ENCODE measurements around the gene KCNE4. TPM values are rescaled to one million over a fixed set of nuclear protein-coding genes. Genes with fewer than 3 reads are reported as not detected.

The KCNE4 gene
- polyA plus RNA-seq, 4 donors = 0.54 to 2.5 (median 1.5) TPM; not detected in 1

DNA sequence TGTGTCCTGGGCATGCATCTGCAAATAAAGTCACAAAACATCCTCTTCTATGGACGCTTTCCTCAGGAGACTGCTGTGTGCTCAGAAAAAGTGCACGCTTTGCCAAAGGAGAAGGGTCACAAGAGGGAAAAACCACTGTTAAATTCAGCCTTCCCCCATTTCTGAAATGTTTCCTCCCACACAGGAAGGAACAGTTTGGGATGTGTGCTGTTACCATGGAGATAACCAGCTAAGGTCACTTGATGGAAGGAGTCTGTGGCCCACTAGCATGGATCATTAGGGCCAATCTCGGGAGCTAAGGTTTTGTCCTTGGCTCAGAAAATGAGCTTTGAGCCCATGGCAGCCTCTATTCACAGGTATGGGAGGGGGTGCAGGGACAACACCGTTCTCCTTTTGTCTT lies 5.6 kb downstream of the KCNE4 start:
- no peaks in the 10 kb centered on the region for H3K9me3 ChIP-seq (ENCODE audit: control insufficient read depth in 2 of 2, insufficient read depth in 1 of 2, low read depth in 1 of 2, low read length in 1 of 2)
- no peaks in the 10 kb centered on the region for H3K36me3 ChIP-seq (ENCODE audit: control insufficient read depth in 3 of 3, insufficient read depth in 2 of 3, low read depth in 1 of 3, low read length in 3 of 3)
- peaks cover 0 to 4% (median 0%) of the 10 kb centered on the region in 3 donors for H3K27me3 ChIP-seq (ENCODE audit: control insufficient read depth in 3 of 3, insufficient read depth in 3 of 3, low read length in 3 of 3)
- no peak for DNase-seq
- WGBS, 3 donors = 63 to 78% (median 78%) methylated on average over 4 of the region's 4 CpGs
- peaks cover 0 to 8% (median 2%) of the 10 kb centered on the region in 3 donors for H3K4me1 ChIP-seq (ENCODE audit: control insufficient read depth in 3 of 3, insufficient read depth in 2 of 3, low read depth in 1 of 3, low read length in 2 of 3)
- no peak for FAIRE-seq
- no peak overlapping the region for H3K4me3 ChIP-seq (ENCODE audit: low read depth in 1 of 3, low read length in 3 of 3)
- peak overlapping the region in 1 of 3 donors; percentile 35 for H3K27ac ChIP-seq (ENCODE audit: low read depth in 1 of 3, low read length in 2 of 3)

DNA sequence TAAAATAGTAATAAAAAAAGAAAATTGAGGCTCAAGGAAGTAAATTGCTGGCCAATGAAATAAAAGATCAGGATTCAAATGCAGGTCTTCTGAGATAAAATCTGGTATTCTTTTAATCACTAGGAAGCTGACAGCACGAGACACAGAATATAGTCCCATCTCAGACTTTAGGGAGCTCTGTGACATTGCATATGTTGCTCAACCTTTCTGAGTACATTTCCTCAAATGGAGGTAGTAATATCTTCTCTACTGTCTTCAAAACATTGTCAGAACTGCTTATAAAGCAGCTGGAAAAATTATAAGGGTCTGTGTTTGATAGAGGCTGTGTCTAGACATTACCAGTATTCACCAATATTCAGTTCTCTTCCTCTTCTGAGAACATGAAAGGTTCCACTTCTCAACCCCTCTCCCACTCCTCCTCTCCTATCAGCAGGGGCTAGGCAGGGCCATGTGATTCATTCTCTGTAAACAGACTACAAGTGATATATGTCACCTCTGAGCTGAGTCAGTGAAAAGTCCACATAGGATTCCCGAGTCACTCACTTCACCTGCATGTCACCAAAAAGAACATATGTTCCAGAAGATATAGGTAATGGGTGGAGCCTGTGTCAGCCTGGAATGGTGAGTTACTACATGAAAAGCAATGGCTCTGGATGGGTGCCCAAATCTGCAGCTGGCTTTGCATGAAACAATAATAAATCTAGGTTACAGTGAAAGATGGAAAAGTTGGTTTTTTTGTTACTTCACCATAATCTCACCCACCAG lies 7.1 kb downstream of the KCNE4 start:
- H3K4me3 ChIP-seq (ENCODE audit: low read depth in 1 of 3, low read length in 3 of 3) = no peak overlapping the region
- H3K9me3 ChIP-seq (ENCODE audit: control insufficient read depth in 2 of 2, insufficient read depth in 1 of 2, low read depth in 1 of 2, low read length in 1 of 2) = no peaks in the 10 kb centered on the region
- no peak for FAIRE-seq
- no peaks in the 10 kb centered on the region for H3K27me3 ChIP-seq (ENCODE audit: control insufficient read depth in 3 of 3, insufficient read depth in 3 of 3, low read length in 3 of 3)
- WGBS, 3 donors = 33 to 54% (median 42%) methylated on average over 2 of the region's 2 CpGs
- no peaks in the 10 kb centered on the region for H3K36me3 ChIP-seq (ENCODE audit: control insufficient read depth in 3 of 3, insufficient read depth in 2 of 3, low read depth in 1 of 3, low read length in 3 of 3)
- peaks cover 0 to 8% (median 0%) of the 10 kb centered on the region in 3 donors for H3K4me1 ChIP-seq (ENCODE audit: control insufficient read depth in 3 of 3, insufficient read depth in 2 of 3, low read depth in 1 of 3, low read length in 2 of 3)
- DNase-seq = peak in 1 of 2 donors; percentile 25
- H3K27ac ChIP-seq (ENCODE audit: low read depth in 1 of 3, low read length in 2 of 3) = no peak overlapping the region

DNA sequence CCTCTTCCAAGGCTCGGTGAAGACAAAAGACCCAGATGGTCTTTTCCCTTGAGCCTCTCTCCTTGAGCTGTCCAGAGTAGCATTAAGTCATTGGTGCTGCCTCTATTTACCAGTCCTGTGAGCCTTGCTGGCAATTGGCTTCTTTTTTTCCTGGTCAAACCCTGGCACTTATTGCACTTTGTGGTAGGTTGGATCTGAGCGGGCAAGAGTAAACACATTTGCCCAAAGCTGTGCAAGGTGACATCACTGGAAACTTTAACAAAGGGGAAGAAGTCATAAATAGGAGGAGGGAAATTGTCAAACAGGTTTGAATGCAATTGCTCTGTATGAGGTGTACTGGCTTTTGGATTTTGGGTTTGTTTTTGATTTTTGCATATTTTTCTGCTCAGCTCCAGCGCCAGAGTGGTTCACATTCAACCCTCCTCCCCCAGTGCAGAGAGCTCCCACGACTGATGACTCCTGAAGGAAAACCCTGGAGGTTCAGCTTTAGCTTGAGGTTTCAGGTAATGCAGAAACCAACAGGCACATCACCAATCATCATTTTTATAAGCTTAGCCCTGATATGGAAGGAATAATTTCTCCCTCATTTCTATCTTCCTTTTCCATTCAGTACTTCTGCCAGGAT lies 8.3 kb downstream of the KCNE4 start:
- Histone ChIP-seq H3K27ac (ENCODE audit: low read depth in 1 of 3, low read length in 2 of 3) (no peak overlapping the region), H3K4me1 (ENCODE audit: control insufficient read depth in 3 of 3, insufficient read depth in 2 of 3, low read depth in 1 of 3, low read length in 2 of 3) (peaks cover 0 to 8% (median 0%) of the 10 kb centered on the region in 3 donors), H3K9me3 (ENCODE audit: control insufficient read depth in 2 of 2, insufficient read depth in 1 of 2, low read depth in 1 of 2, low read length in 1 of 2) (no peaks in the 10 kb centered on the region), H3K27me3 (ENCODE audit: control insufficient read depth in 3 of 3, insufficient read depth in 3 of 3, low read length in 3 of 3) (no peaks in the 10 kb centered on the region), H3K4me3 (ENCODE audit: low read depth in 1 of 3, low read length in 3 of 3) (no peak overlapping the region), H3K36me3 (ENCODE audit: control insufficient read depth in 3 of 3, insufficient read depth in 2 of 3, low read depth in 1 of 3, low read length in 3 of 3) (no peaks in the 10 kb centered on the region)
- no peak for DNase-seq
- WGBS, 3 donors = 82 to 86% (median 83%) methylated on average over 4 of the region's 4 CpGs
- FAIRE-seq = no peak

GRCh38 chr2:223062396-223062795 lies 10.4 kb downstream of the KCNE4 start:
- H3K27me3 ChIP-seq (ENCODE audit: control insufficient read depth in 3 of 3, insufficient read depth in 3 of 3, low read length in 3 of 3) = no peaks in the 10 kb centered on the region
- no peak overlapping the region for H3K27ac ChIP-seq (ENCODE audit: low read depth in 1 of 3, low read length in 2 of 3)
- WGBS, 3 donors = 68 to 79% (median 72%) methylated on average over 2 of the region's 2 CpGs
- no peaks in the 10 kb centered on the region for H3K4me1 ChIP-seq (ENCODE audit: control insufficient read depth in 3 of 3, insufficient read depth in 2 of 3, low read depth in 1 of 3, low read length in 2 of 3)
- FAIRE-seq = no peak
- no peak for DNase-seq
- H3K36me3 ChIP-seq (ENCODE audit: control insufficient read depth in 3 of 3, insufficient read depth in 2 of 3, low read depth in 1 of 3, low read length in 3 of 3) = no peaks in the 10 kb centered on the region
- no peaks in the 10 kb centered on the region for H3K9me3 ChIP-seq (ENCODE audit: control insufficient read depth in 2 of 2, insufficient read depth in 1 of 2, low read depth in 1 of 2, low read length in 1 of 2)
- no peak overlapping the region for H3K4me3 ChIP-seq (ENCODE audit: low read depth in 1 of 3, low read length in 3 of 3)

GRCh38 chr2:223065107-223065506 lies 13.1 kb downstream of the KCNE4 start:
- WGBS, 3 donors = 82 to 87% (median 83%) methylated on average over 5 of the region's 5 CpGs
- FAIRE-seq (no peak), DNase-seq (no peak)
- Histone ChIP-seq H3K27me3 (ENCODE audit: control insufficient read depth in 3 of 3, insufficient read depth in 3 of 3, low read length in 3 of 3) (no peaks in the 10 kb centered on the region), H3K4me3 (ENCODE audit: low read depth in 1 of 3, low read length in 3 of 3) (no peak overlapping the region), H3K27ac (ENCODE audit: low read depth in 1 of 3, low read length in 2 of 3) (no peak overlapping the region), H3K36me3 (ENCODE audit: control insufficient read depth in 3 of 3, insufficient read depth in 2 of 3, low read depth in 1 of 3, low read length in 3 of 3) (no peaks in the 10 kb centered on the region), H3K9me3 (ENCODE audit: control insufficient read depth in 2 of 2, insufficient read depth in 1 of 2, low read depth in 1 of 2, low read length in 1 of 2) (no peaks in the 10 kb centered on the region), H3K4me1 (ENCODE audit: control insufficient read depth in 3 of 3, insufficient read depth in 2 of 3, low read depth in 1 of 3, low read length in 2 of 3) (no peaks in the 10 kb centered on the region)

GRCh38 chr2:223066721-223067120 lies 14.7 kb downstream of the KCNE4 start:
- H3K36me3 ChIP-seq (ENCODE audit: control insufficient read depth in 3 of 3, insufficient read depth in 2 of 3, low read depth in 1 of 3, low read length in 3 of 3) = no peaks in the 10 kb centered on the region
- H3K27me3 ChIP-seq (ENCODE audit: control insufficient read depth in 3 of 3, insufficient read depth in 3 of 3, low read length in 3 of 3) = no peaks in the 10 kb centered on the region
- WGBS, 3 donors = 86 to 89% (median 88%) methylated on average over 5 of the region's 5 CpGs
- H3K27ac ChIP-seq (ENCODE audit: low read depth in 1 of 3, low read length in 2 of 3) = no peak overlapping the region
- no peak overlapping the region for H3K4me3 ChIP-seq (ENCODE audit: low read depth in 1 of 3, low read length in 3 of 3)
- DNase-seq (no peak), FAIRE-seq (no peak)
- H3K4me1 ChIP-seq (ENCODE audit: control insufficient read depth in 3 of 3, insufficient read depth in 2 of 3, low read depth in 1 of 3, low read length in 2 of 3) = no peaks in the 10 kb centered on the region
- H3K9me3 ChIP-seq (ENCODE audit: control insufficient read depth in 2 of 2, insufficient read depth in 1 of 2, low read depth in 1 of 2, low read length in 1 of 2) = no peaks in the 10 kb centered on the region

DNA sequence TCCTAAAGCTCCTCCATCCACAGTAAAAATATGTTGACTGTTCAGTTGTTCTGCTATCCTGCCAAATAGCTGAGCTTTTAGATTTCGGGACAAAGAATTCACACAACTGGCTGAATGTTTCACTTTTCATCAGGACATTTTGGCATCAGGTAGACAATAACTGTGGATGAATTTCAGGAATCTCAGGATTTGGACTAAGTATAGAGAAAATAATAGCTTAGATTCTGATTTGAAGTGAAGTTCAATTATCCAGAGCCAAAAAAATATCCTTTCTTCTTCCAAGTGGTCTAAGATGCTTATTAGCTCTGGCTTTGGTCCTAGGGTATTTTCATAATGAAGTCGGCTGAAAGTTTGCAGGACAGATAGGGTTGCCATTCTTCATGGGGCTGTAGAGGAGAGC lies 16.1 kb downstream of the KCNE4 start:
- H3K4me1 ChIP-seq (ENCODE audit: control insufficient read depth in 3 of 3, insufficient read depth in 2 of 3, low read depth in 1 of 3, low read length in 2 of 3) = no peaks in the 10 kb centered on the region
- DNase-seq (no peak), FAIRE-seq (no peak)
- no peak overlapping the region for H3K27ac ChIP-seq (ENCODE audit: low read depth in 1 of 3, low read length in 2 of 3)
- no peaks in the 10 kb centered on the region for H3K36me3 ChIP-seq (ENCODE audit: control insufficient read depth in 3 of 3, insufficient read depth in 2 of 3, low read depth in 1 of 3, low read length in 3 of 3)
- no peaks in the 10 kb centered on the region for H3K9me3 ChIP-seq (ENCODE audit: control insufficient read depth in 2 of 2, insufficient read depth in 1 of 2, low read depth in 1 of 2, low read length in 1 of 2)
- 72 to 86% (median 73%) methylated on average over 2 of the region's 2 CpGs for WGBS, 3 donors
- no peak overlapping the region for H3K4me3 ChIP-seq (ENCODE audit: low read depth in 1 of 3, low read length in 3 of 3)
- no peaks in the 10 kb centered on the region for H3K27me3 ChIP-seq (ENCODE audit: control insufficient read depth in 3 of 3, insufficient read depth in 3 of 3, low read length in 3 of 3)

GRCh38 chr2:223069465-223069864 lies 17.5 kb downstream of the KCNE4 start:
- FAIRE-seq = no peak

More at GRCh38 chr2:223069465-223069864, 17.5 kb downstream of the KCNE4 start:
- H3K4me3 ChIP-seq (ENCODE audit: low read depth in 1 of 3, low read length in 3 of 3) = no peak overlapping the region
- no peak for DNase-seq
- no peaks in the 10 kb centered on the region for H3K4me1 ChIP-seq (ENCODE audit: control insufficient read depth in 3 of 3, insufficient read depth in 2 of 3, low read depth in 1 of 3, low read length in 2 of 3)
- H3K27me3 ChIP-seq (ENCODE audit: control insufficient read depth in 3 of 3, insufficient read depth in 3 of 3, low read length in 3 of 3) = no peaks in the 10 kb centered on the region
- H3K36me3 ChIP-seq (ENCODE audit: control insufficient read depth in 3 of 3, insufficient read depth in 2 of 3, low read depth in 1 of 3, low read length in 3 of 3) = no peaks in the 10 kb centered on the region
- H3K9me3 ChIP-seq (ENCODE audit: control insufficient read depth in 2 of 2, insufficient read depth in 1 of 2, low read depth in 1 of 2, low read length in 1 of 2) = no peaks in the 10 kb centered on the region
- 79 to 86% (median 86%) methylated on average over 3 of the region's 3 CpGs for WGBS, 3 donors
- no peak overlapping the region for H3K27ac ChIP-seq (ENCODE audit: low read depth in 1 of 3, low read length in 2 of 3)

Measured in small intestine (tissue), 7 donors.